ENCODE data around the gene ASNSD1. TPM values are rescaled to one million over a fixed set of nuclear protein-coding genes. Genes with fewer than 3 reads are reported as not detected.
"Not testable (repeated sequence)": the region's sequence is repeated elsewhere in the genome, so short reads cannot be mapped to it uniquely, and the experiment has no call there.

ASNSD1 gene
- total RNA-seq, 1 donor from 2014 or later = 31.7 TPM

DNA sequence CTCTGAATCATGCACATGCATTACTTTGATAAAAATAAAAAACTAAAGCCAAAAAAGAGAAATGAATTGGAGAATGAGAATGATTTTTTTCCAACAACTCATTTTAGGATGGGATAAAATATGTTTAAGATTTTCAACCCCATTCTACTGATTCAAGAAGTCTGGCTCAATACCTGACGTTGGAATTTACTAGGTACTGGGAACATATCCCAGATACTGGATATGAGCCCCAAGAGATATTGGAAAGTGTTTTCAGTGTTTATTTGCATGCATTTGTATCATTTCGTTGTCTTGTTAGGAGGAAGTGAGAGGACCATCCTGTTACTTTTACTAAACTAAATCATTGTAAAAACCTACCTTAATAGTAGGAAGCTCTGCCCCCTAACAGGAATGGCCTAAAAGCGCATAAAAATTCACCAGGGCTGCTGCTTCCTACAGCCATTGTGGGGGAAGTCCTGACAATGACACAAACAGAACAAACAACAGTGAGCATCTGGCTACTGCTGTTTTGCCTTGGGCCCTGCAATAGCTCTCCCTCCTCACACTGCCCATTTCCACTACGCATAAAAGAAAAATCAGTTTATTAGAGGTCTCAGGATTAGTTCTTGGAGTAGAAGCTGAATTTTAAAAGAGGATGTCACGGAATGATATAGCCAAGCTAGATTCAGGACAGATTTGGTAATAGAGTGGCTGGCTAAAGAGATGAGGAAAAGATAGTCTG is 48.4 kb downstream of the ASNSD1 start:
- H3K4me2 ChIP-seq (ENCODE audit: low read length) = no peak overlapping the region
- Mint-ChIP-seq H3K27ac (ENCODE audit: unreplicated experiment) (no peak overlapping the region), H3K4me1 (ENCODE audit: low read depth, unreplicated experiment) (no peaks in the 10 kb centered on the region), H3K9me3 (ENCODE audit: unreplicated experiment) (peaks cover 3% of the 10 kb centered on the region), H3K4me3 (ENCODE audit: unreplicated experiment) (no peak overlapping the region), H3K27me3 (ENCODE audit: low read depth, unreplicated experiment) (no peaks in the 10 kb centered on the region), H3K36me3 (ENCODE audit: low read depth, unreplicated experiment) (peaks cover 16% of the 10 kb centered on the region)
- DNase-seq (ENCODE audit: low read depth) = no peak
- no peaks in the 10 kb centered on the region for H3K9me3 ChIP-seq (ENCODE audit: insufficient read depth, low read depth, low read length)
- no peak overlapping the region for H3K4me3 ChIP-seq (ENCODE audit: insufficient read depth, low read depth, low read length)
- H3K79me2 ChIP-seq (ENCODE audit: insufficient read depth, low read length) = no peaks in the 10 kb centered on the region
- no peak overlapping the region for H2AFZ ChIP-seq (ENCODE audit: low read depth, low read length)
- H3K9ac ChIP-seq (ENCODE audit: low read length) = no peak overlapping the region
- H3K36me3 ChIP-seq (ENCODE audit: insufficient read depth, low read length) = no peaks in the 10 kb centered on the region
- H4K20me1 ChIP-seq (ENCODE audit: insufficient read depth, low read length) = no peaks in the 10 kb centered on the region
- no peaks in the 10 kb centered on the region for H3K4me1 ChIP-seq (ENCODE audit: insufficient read depth, low read length)
- no peak overlapping the region for H3K27ac ChIP-seq (ENCODE audit: low read depth, low read length)
- TF ChIP-seq, protein P1, sequence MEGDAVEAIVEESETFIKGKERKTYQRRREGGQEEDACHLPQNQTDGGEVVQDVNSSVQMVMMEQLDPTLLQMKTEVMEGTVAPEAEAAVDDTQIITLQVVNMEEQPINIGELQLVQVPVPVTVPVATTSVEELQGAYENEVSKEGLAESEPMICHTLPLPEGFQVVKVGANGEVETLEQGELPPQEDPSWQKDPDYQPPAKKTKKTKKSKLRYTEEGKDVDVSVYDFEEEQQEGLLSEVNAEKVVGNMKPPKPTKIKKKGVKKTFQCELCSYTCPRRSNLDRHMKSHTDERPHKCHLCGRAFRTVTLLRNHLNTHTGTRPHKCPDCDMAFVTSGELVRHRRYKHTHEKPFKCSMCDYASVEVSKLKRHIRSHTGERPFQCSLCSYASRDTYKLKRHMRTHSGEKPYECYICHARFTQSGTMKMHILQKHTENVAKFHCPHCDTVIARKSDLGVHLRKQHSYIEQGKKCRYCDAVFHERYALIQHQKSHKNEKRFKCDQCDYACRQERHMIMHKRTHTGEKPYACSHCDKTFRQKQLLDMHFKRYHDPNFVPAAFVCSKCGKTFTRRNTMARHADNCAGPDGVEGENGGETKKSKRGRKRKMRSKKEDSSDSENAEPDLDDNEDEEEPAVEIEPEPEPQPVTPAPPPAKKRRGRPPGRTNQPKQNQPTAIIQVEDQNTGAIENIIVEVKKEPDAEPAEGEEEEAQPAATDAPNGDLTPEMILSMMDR (IDR thresholded peaks at IDR 0.05; ENCODE audit: insufficient read depth, low read depth, low read length) = no peak
- no peaks in the 10 kb centered on the region for H3K27me3 ChIP-seq (ENCODE audit: insufficient read depth, low read length)
- FAIRE-seq = no peak

DNA sequence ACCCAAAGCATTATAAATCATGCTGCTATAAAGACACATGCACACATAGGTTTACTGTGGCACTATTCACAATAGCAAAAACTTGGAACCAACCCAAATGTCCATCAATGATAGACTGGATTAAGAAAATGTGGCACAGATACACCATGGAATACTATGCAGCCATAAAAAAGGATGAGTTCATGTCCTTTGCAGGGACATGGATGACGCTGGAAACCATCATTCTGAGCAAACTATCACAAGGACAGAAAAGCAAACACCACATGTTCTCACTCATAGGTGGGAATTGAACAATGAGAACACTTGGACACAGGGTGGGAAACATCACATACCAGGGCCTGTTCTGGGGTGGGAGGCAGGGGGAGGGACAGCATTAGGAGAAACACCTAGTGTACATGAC is 56.3 kb downstream of the ASNSD1 start:
- H3K36me3 Mint-ChIP-seq (ENCODE audit: low read depth, unreplicated experiment); H3K4me2 ChIP-seq (ENCODE audit: low read length); H3K9me3 ChIP-seq (ENCODE audit: insufficient read depth, low read depth, low read length); H3K27me3 ChIP-seq (ENCODE audit: insufficient read depth, low read length); H3K27me3 Mint-ChIP-seq (ENCODE audit: low read depth, unreplicated experiment); H3K4me3 ChIP-seq (ENCODE audit: insufficient read depth, low read depth, low read length); H3K79me2 ChIP-seq (ENCODE audit: insufficient read depth, low read length); H3K27ac Mint-ChIP-seq (ENCODE audit: unreplicated experiment); DNase-seq (ENCODE audit: low read depth); H2AFZ ChIP-seq (ENCODE audit: low read depth, low read length); H4K20me1 ChIP-seq (ENCODE audit: insufficient read depth, low read length); H3K9ac ChIP-seq (ENCODE audit: low read length); H3K27ac ChIP-seq (ENCODE audit: low read depth, low read length); H3K4me1 ChIP-seq (ENCODE audit: insufficient read depth, low read length); H3K4me3 Mint-ChIP-seq (ENCODE audit: unreplicated experiment); H3K4me1 Mint-ChIP-seq (ENCODE audit: low read depth, unreplicated experiment); FAIRE-seq; H3K36me3 ChIP-seq (ENCODE audit: insufficient read depth, low read length): not testable (repeated sequence)
- H3K9me3 Mint-ChIP-seq (ENCODE audit: unreplicated experiment) = peaks cover 16% of the 10 kb centered on the region

DNA sequence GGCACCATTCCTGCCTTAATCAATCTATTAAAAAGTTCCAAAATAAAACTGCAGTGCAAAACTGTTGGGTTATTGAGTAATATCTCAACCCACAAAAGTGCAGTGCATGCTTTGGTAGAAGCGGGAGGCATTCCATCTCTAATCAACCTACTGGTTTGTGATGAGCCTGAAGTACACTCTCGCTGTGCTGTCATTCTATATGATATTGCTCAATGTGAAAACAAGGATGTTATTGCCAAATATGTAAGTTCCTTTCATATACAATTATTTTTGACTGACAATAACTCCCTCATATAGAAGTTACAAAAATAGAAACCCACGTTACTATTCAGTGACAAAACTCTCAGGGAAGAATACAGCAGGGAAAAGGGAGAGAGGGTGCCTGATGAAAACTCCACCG is 58.3 kb downstream of the ASNSD1 start:
- Mint-ChIP-seq H3K27me3 (ENCODE audit: low read depth, unreplicated experiment) (no peaks in the 10 kb centered on the region), H3K9me3 (ENCODE audit: unreplicated experiment) (peaks cover 12% of the 10 kb centered on the region), H3K36me3 (ENCODE audit: low read depth, unreplicated experiment) (peaks cover 2% of the 10 kb centered on the region), H3K4me3 (ENCODE audit: unreplicated experiment) (no peak overlapping the region), H3K4me1 (ENCODE audit: low read depth, unreplicated experiment) (no peaks in the 10 kb centered on the region), H3K27ac (ENCODE audit: unreplicated experiment) (no peak overlapping the region)
- H4K20me1 ChIP-seq (ENCODE audit: insufficient read depth, low read length) = no peaks in the 10 kb centered on the region
- no peaks in the 10 kb centered on the region for H3K4me1 ChIP-seq (ENCODE audit: insufficient read depth, low read length)
- H2AFZ ChIP-seq (ENCODE audit: low read depth, low read length) = no peak overlapping the region
- no peak for TF ChIP-seq EZH2 (IDR thresholded peaks at IDR 0.05; ENCODE audit: insufficient read depth, low read length)
- TF ChIP-seq, protein P1 (IDR thresholded peaks at IDR 0.05; ENCODE audit: insufficient read depth, low read depth, low read length) = no peak
- H3K79me2 ChIP-seq (ENCODE audit: insufficient read depth, low read length) = no peaks in the 10 kb centered on the region
- DNase-seq (ENCODE audit: low read depth) (no peak), FAIRE-seq (no peak)
- no peaks in the 10 kb centered on the region for H3K9me3 ChIP-seq (ENCODE audit: insufficient read depth, low read depth, low read length)
- H3K36me3 ChIP-seq (ENCODE audit: insufficient read depth, low read length) = no peaks in the 10 kb centered on the region
- no peak overlapping the region for H3K27ac ChIP-seq (ENCODE audit: low read depth, low read length)
- H3K27me3 ChIP-seq (ENCODE audit: insufficient read depth, low read length) = no peaks in the 10 kb centered on the region
- no peak overlapping the region for H3K9ac ChIP-seq (ENCODE audit: low read length)
- H3K4me2 ChIP-seq (ENCODE audit: low read length) = no peak overlapping the region
- H3K4me3 ChIP-seq (ENCODE audit: insufficient read depth, low read depth, low read length) = no peak overlapping the region

Other genes starting within 250 kb of the ASNSD1 start
- gene WDR75, start 220.0 kb upstream of the ASNSD1 start, total RNA-seq = 38.9 and 39.5 TPM in 2 replicates
- gene SLC40A1, start 80.7 kb upstream of the ASNSD1 start, total RNA-seq = 2.2 and 3.1 TPM in 2 replicates
- 3.1 and 3.6 TPM in 2 replicates for gene ANKAR, start 13.2 kb downstream of the ASNSD1 start, total RNA-seq
- 3.0 and 4.1 TPM in 2 replicates for gene OSGEPL1, start 101.3 kb downstream of the ASNSD1 start, total RNA-seq
- gene ORMDL1, start 122.9 kb downstream of the ASNSD1 start, total RNA-seq = 47.5 and 49.3 TPM in 2 replicates
- 17.9 and 27.5 TPM in 2 replicates for gene PMS1, start 123.0 kb downstream of the ASNSD1 start, total RNA-seq

Measured in astrocyte (in vitro differentiated cells and primary cell).